ENCODE data around the gene BEND5.

The BEND5 gene

DNA sequence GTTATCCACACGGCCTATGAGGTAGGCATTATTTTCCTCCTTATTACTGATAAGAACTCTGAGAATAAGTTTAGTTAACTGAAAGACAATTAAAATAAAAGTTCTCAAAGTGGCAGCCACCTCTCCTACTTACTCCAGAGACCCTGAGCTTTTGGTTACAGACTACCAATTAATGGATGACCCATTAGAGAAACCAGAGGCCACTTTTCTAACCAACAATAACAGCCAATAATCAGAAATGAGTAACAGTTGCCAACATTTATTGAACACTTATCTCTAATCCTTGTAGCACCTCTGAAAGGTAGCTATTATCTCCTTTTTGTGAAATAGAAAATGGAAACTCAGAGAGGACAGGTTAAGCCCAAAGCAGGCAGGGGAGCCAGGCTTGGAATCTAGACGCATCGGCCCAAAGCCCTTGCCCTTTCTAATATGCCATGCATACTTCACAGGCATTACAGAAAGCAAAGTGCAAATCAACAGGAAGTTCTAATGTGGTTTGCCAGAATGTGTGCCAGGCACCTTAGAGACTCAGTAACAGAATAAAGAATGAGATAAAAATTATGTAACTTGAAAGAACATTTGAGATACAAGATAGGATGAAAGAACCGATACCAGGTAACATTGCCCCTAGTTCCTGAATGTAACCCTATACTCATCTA lies 50.0 kb downstream of the BEND5 start:
- in situ Hi-C loops (cut with HindIII; ENCODE audit: low pct_ligation_motif_present, low sequenced_read_pairs) = no loop called here

GRCh38 chr1:48726139-48726538 lies 50.6 kb downstream of the BEND5 start:
- no peak for TF ChIP-seq CTCF (IDR thresholded peaks at IDR 0.05; ENCODE audit: low read depth, low read length, missing control alignments)
- Histone ChIP-seq H3K4me3 (ENCODE audit: low read depth, low read length) (no peak overlapping the region), H3K27ac (no peak overlapping the region), H3K27me3 (replicated peaks) (no peaks in the 10 kb centered on the region), H3K36me3 (replicated peaks) (no peaks in the 10 kb centered on the region)
- no peak for DNase-seq
- in situ Hi-C loops (cut with HindIII; ENCODE audit: low pct_ligation_motif_present, low sequenced_read_pairs) = no loop called here

More for the DNA sequence above, 50.0 kb downstream of the BEND5 start:
- H3K36me3 ChIP-seq (replicated peaks) = no peaks in the 10 kb centered on the region
- no peak overlapping the region for H3K4me3 ChIP-seq (ENCODE audit: low read depth, low read length)
- no peak for DNase-seq
- no peak overlapping the region for H3K27ac ChIP-seq
- TF ChIP-seq CTCF (IDR thresholded peaks at IDR 0.05; ENCODE audit: low read depth, low read length, missing control alignments) = no peak
- no peaks in the 10 kb centered on the region for H3K27me3 ChIP-seq (replicated peaks)

GRCh38 chr1:48725341-48726046 lies 51.2 kb downstream of the BEND5 start:
- Histone ChIP-seq H3K36me3 (replicated peaks) (no peaks in the 10 kb centered on the region), H3K4me3 (ENCODE audit: low read depth, low read length) (no peak overlapping the region), H3K27me3 (replicated peaks) (no peaks in the 10 kb centered on the region), H3K27ac (no peak overlapping the region)
- in situ Hi-C loops (cut with HindIII; ENCODE audit: low pct_ligation_motif_present, low sequenced_read_pairs) = no loop called here
- no peak for TF ChIP-seq CTCF (IDR thresholded peaks at IDR 0.05; ENCODE audit: low read depth, low read length, missing control alignments)
- DNase-seq = no peak

DNA sequence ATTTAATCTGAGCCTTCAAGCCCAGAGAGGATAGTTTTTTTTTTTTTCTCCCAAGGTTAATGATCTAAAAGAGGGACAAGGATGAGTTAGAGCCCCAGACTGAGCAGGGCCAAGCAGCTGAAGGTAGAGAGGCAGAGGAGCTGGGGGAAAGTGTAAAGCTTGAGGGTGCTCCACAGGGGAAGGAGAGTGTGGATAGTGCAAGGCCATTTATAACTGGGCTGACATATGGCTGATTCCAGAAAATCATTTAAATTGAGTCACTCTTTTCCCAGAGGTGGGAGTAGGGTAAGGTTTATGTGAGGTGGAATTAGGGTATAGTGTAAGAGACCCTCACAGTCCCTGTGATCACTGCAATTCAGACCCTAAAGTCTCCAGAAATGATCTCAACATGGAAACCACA lies 55.8 kb downstream of the BEND5 start:
- in situ Hi-C loops (cut with HindIII; ENCODE audit: low pct_ligation_motif_present, low sequenced_read_pairs) = no loop called here
- DNase-seq = no peak
- TF ChIP-seq CTCF (IDR thresholded peaks at IDR 0.05; ENCODE audit: low read depth, low read length, missing control alignments) = no peak
- H3K27ac ChIP-seq = no peak overlapping the region
- H3K36me3 ChIP-seq (replicated peaks) = no peaks in the 10 kb centered on the region
- no peak overlapping the region for H3K4me3 ChIP-seq (ENCODE audit: low read depth, low read length)
- H3K27me3 ChIP-seq (replicated peaks) = no peaks in the 10 kb centered on the region

GRCh38 chr1:48718705-48719104 lies 58.0 kb downstream of the BEND5 start:
- Histone ChIP-seq H3K36me3 (replicated peaks) (no peaks in the 10 kb centered on the region), H3K27ac (no peak overlapping the region), H3K27me3 (replicated peaks) (no peaks in the 10 kb centered on the region), H3K4me3 (ENCODE audit: low read depth, low read length) (no peak overlapping the region)
- in situ Hi-C loops (cut with HindIII; ENCODE audit: low pct_ligation_motif_present, low sequenced_read_pairs) = no loop called here
- TF ChIP-seq CTCF (IDR thresholded peaks at IDR 0.05; ENCODE audit: low read depth, low read length, missing control alignments) = no peak
- DNase-seq = no peak

All from brain microvascular endothelial cell (primary cell).